Common myeloid progenitor, CD34-positive (primary cell): ENCODE measurements around the gene SERPINH1.
A peak's percentile ranks its signal among the peaks of the same experiment; 100 is the strongest.

Experiments
- CTCF ChIA-PET: fragments of 350-600 bp; sonication (Branson Sonifier 250); formaldehyde crosslinking; loops from one replicate; lab custom pipeline; 2021; ENCODE audit warnings: antibody characterized with exemption; lab: Charles Lee
- POLR2A ChIA-PET: fragments of 350-600 bp; sonication (Branson Sonifier 250); formaldehyde crosslinking; loops from one replicate; lab custom pipeline; 2021; ENCODE audit warnings: antibody characterized with exemption; lab: Charles Lee
- DNase-seq, 3 donors: peaks; one replicate each; pipeline versions ENCODE4 v3.0.0 to v3.0.0-alpha.2; 2013
- H3K27ac ChIP-seq, 2 experiments: 1 replicate in 1 of 2; 2 replicates in 1 of 2; pipeline ENCODE4 v1.7.0; 2013; ENCODE audit warnings: inconsistent platforms in 2 of 2, low read length in 2 of 2, mild to moderate bottlenecking in 2 of 2, low read depth in 1 of 2, moderate library complexity in 1 of 2; ENCODE audit not compliant: severe bottlenecking in 2 of 2, insufficient read depth in 1 of 2, poor library complexity in 1 of 2
- H3K27me3 ChIP-seq, 5 experiments: replicated peaks in 2 of 5; 1 replicate in 3 of 5; 2 replicates in 2 of 5; pipeline versions ENCODE4 v1.6.1 to v1.7.0; 2013; ENCODE audit warnings: low read length in 4 of 5, mild to moderate bottlenecking in 2 of 5, moderate library complexity in 2 of 5, inconsistent platforms in 1 of 5; ENCODE audit not compliant: insufficient read depth in 5 of 5, control insufficient read depth in 4 of 5
- H3K36me3 ChIP-seq, 4 experiments: 1 replicate in 2 of 4; 2 replicates in 2 of 4; pipeline versions ENCODE4 v1.6.1 to v1.7.0; 2013; ENCODE audit warnings: low read length in 3 of 4, control low read depth in 1 of 4, mild to moderate bottlenecking in 1 of 4; ENCODE audit not compliant: control insufficient read depth in 4 of 4, insufficient read depth in 4 of 4
- H3K4me1 ChIP-seq, 4 experiments: 1 replicate in 3 of 4; 2 replicates in 1 of 4; pipeline versions ENCODE4 v1.6.1 to v1.7.1; 2013; ENCODE audit warnings: low read length in 3 of 4, mild to moderate bottlenecking in 3 of 4, control low read depth in 1 of 4, inconsistent platforms in 1 of 4, moderate library complexity in 1 of 4; ENCODE audit not compliant: control insufficient read depth in 4 of 4, insufficient read depth in 4 of 4; ENCODE audit errors: control extremely low read depth in 1 of 4
- H3K4me3 ChIP-seq, 7 experiments: 1 replicate in 4 of 7; 2 replicates in 3 of 7; pipeline versions ENCODE4 v1.5.1 to v1.7.0; 2013; ENCODE audit warnings: mild to moderate bottlenecking in 7 of 7, low read length in 6 of 7, moderate library complexity in 6 of 7, inconsistent platforms in 2 of 7, low read depth in 2 of 7, control low read depth in 1 of 7; ENCODE audit not compliant: insufficient read depth in 4 of 7, control insufficient read depth in 1 of 7; ENCODE audit errors: extremely low read depth in 1 of 7
- H3K9me3 ChIP-seq, 5 experiments: 1 replicate in 4 of 5; 2 replicates in 1 of 5; pipeline versions ENCODE4 v1.6.1 to v1.7.1; 2013; ENCODE audit warnings: low read length in 4 of 5, mild to moderate bottlenecking in 2 of 5, inconsistent platforms in 1 of 5, low read depth in 1 of 5, moderate library complexity in 1 of 5; ENCODE audit not compliant: control insufficient read depth in 4 of 5, insufficient read depth in 2 of 5; ENCODE audit errors: control extremely low read depth in 1 of 5
- WGBS: methylation state at CpG from one replicate; pipeline ENCODE4 v1.1.5; 2013; ENCODE audit not compliant: insufficient coverage; 5-methylcytosine and 5-hydroxymethylcytosine counted together

Gene SERPINH1

DNA sequence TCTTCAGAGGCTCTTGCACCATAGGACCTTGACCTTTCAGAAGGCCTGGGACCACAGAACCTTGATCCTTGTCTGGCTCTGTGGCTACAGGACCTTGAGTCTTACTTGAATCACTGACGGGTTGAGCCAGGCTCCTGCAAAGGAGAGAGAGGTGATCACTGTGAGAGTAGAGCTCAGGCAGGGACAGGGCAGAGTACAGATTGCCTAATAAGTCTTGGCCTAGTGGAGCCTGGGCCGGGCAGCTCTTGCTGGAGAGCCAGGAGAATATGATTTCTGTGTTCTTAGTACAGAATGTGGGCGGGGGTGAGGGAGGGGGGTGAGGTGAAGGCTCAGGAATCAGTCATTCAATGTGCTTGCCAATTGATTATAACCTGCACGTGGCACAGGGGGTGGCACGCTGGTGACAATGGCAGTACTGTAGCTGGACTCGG is 26.0 kb downstream of the SERPINH1 start:
- Histone ChIP-seq H3K4me3 (no peak overlapping the region), H3K9me3 (no peaks in the 10 kb centered on the region), H3K36me3 (no peaks in the 10 kb centered on the region), H3K27ac (no peak overlapping the region), H3K4me1 (peaks cover 0 to 18% (median 10%) of the 10 kb centered on the region in 4 experiments), H3K27me3 (no peaks in the 10 kb centered on the region)
- POLR2A ChIA-PET, result interaction anchor here (0.6 kb wide), 1 partner anchor 31 kb away, joined by 4 read pairs; no protein-coding TSS in a partner anchor
- no peak for DNase-seq
- CTCF ChIA-PET, result interaction anchor here (2.4 kb wide), 1 partner anchor 11 kb away, joined by 14 read pairs; no protein-coding TSS in a partner anchor
- WGBS, result 98% methylated on average over 5 of the region's 6 CpGs

DNA sequence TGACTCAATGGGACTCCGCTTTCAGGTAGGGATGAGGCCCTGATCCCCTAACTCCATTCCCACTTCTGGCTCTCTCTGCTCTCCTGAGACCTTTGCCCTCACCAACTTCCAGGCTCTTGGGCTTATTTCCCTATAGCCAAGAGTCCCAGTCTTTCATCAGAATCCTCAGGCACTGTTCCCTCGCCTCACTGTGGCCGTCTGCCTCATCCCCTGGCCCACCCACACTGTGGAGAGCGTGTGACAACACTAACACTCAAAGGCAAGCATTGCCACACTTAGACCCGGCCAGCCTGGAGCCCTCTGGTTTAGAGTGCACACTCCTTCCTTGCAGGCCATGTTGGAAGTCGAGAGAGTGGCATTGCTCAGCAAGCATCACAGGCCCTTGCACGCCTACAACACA is 27.0 kb downstream of the SERPINH1 start:
- Histone ChIP-seq H3K4me1 (peaks cover 0 to 12% (median 3%) of the 10 kb centered on the region in 4 experiments), H3K4me3 (no peak overlapping the region), H3K27ac (no peak overlapping the region), H3K9me3 (no peaks in the 10 kb centered on the region), H3K36me3 (no peaks in the 10 kb centered on the region), H3K27me3 (no peaks in the 10 kb centered on the region)
- CTCF ChIA-PET, result interaction anchor here (2.4 kb wide), 1 partner anchor 10 kb away, joined by 14 read pairs; no protein-coding TSS in a partner anchor
- POLR2A ChIA-PET, result no interaction called here
- 94% methylated on average over 7 of the region's 7 CpGs for WGBS
- DNase-seq, result no peak

DNA sequence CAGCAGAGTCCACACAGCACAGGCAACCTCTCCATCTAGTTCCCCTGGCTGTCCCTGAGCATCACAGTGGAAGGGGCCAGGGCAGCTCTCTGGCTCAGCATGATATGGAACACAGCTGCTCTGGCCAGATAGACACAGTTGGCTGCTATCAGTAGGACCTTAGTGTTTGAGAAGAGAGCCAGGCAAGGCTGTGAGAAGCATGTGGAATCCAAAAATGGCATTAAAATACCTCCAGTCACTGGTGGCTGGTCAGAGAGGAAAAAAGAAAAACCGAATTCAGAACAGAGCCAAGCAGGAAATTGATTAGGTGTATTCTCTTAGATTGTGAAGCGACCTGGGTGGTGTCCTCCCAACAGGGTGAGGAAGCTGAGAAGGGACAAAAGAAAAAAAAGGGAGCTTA is 27.9 kb downstream of the SERPINH1 start:
- H3K4me1 ChIP-seq, result peaks cover 0 to 5% (median 1%) of the 10 kb centered on the region in 4 experiments
- peak overlapping the region in 1 of 2 experiments; percentile 34 for H3K27ac ChIP-seq
- no peak overlapping the region for H3K4me3 ChIP-seq
- peak; percentile 55 to 85 (median 68) for DNase-seq
- CTCF ChIA-PET, result interaction anchor here (0.9 to 2.4 kb wide), 2 partner anchors 9 to 145 kb away, joined by 3 to 14 read pairs; no protein-coding TSS in a partner anchor
- POLR2A ChIA-PET, result no interaction called here
- WGBS, result 85% methylated on average over 2 of the region's 2 CpGs
- no peaks in the 10 kb centered on the region for H3K27me3 ChIP-seq
- H3K36me3 ChIP-seq, result no peaks in the 10 kb centered on the region
- H3K9me3 ChIP-seq, result no peaks in the 10 kb centered on the region

DNA sequence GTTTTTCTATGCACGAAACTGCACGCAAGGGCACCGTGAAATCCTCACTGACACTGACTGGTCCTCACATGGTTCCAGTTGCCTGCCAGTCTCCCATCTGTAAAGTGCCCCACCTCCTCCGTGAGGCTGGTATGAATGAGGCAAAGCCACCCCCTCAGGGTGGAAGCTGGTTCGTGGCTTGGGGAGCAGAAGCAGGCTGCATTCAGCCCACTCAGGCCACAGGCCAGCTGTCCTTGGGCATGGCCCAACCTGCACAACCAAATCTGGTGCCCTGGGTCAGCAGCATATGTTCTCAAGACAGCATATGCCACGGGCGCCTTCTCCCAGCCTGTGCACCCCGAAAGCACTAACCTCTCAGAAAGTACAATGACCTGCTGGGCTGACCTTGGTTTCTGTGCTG is 29.3 kb downstream of the SERPINH1 start:
- peaks cover 0 to 8% (median 7%) of the 10 kb centered on the region in 4 experiments for H3K4me1 ChIP-seq
- no peak for DNase-seq
- no peaks in the 10 kb centered on the region for H3K9me3 ChIP-seq
- H3K4me3 ChIP-seq, result no peak overlapping the region
- no peaks in the 10 kb centered on the region for H3K27me3 ChIP-seq
- H3K27ac ChIP-seq, result no peak overlapping the region
- ChIA-PET CTCF (interaction anchor here (1.6 kb wide), 1 partner anchor 10 kb away, joined by 4 read pairs; no protein-coding TSS in a partner anchor), POLR2A (interaction anchor here (1.1 kb wide), 1 partner anchor 8 kb away, joined by 5 read pairs; no protein-coding TSS in a partner anchor)
- WGBS, result 94% methylated on average over 5 of the region's 8 CpGs
- H3K36me3 ChIP-seq, result no peaks in the 10 kb centered on the region

DNA sequence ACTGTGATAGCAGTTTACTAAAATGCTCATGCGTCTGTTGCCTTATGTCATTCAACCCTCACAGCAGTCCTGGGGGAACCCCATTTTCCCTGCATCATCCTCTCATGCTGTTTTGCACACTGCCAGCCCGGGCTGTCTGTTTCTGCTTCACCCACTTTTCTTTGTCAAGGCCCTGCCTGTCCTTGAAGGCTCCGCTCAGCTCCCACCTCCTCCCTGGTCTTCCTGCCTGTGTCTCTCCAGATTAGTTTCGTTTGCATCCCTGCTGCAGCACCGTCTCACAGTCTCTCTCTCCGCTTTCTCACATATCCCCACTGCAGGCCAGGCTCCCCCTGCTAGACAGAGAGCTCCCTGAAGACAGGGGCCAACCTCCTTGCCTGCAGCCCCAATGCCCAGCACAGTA is 29.9 kb downstream of the SERPINH1 start:
- POLR2A ChIA-PET, result interaction anchor here (1.1 kb wide), 1 partner anchor 8 kb away, joined by 5 read pairs; no protein-coding TSS in a partner anchor
- 89% methylated on average over 6 of the region's 6 CpGs for WGBS
- CTCF ChIA-PET, result interaction anchor here (1.6 kb wide), 1 partner anchor 9 kb away, joined by 4 read pairs; no protein-coding TSS in a partner anchor
- Histone ChIP-seq H3K27me3 (no peaks in the 10 kb centered on the region), H3K4me1 (peaks cover 0 to 8% (median 7%) of the 10 kb centered on the region in 4 experiments), H3K36me3 (no peaks in the 10 kb centered on the region), H3K9me3 (no peaks in the 10 kb centered on the region), H3K27ac (no peak overlapping the region), H3K4me3 (no peak overlapping the region)
- no peak for DNase-seq

DNA sequence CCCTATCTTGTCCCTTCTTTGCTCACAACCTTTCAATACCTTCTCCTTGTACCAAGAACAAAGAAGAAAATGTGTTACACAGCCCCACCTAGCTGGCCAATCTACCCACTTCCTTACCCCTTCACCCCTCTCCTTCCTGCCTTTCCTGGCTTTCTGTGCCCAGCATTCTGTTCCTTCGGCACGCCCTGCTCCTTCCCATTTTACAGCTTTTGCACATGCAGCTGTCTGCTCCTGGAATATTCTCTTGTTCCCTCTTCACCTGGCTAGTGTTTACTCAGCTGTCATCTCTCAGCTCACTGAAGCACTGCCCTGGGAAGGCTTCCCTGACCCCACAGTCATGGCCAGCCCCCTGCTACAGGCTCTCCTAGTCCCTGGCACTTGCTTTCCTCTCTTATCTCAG is 30.7 kb downstream of the SERPINH1 start:
- WGBS, result 45% methylated on average over 2 of the region's 2 CpGs
- peak in 1 of 3 donors; percentile 17 for DNase-seq
- ChIA-PET POLR2A (interaction anchor here (1.1 kb wide), 1 partner anchor 9 kb away, joined by 5 read pairs; no protein-coding TSS in a partner anchor), CTCF (no interaction called here)
- no peak overlapping the region for H3K4me3 ChIP-seq
- no peak overlapping the region for H3K27ac ChIP-seq
- no peaks in the 10 kb centered on the region for H3K27me3 ChIP-seq
- H3K9me3 ChIP-seq, result no peaks in the 10 kb centered on the region
- H3K4me1 ChIP-seq, result peaks cover 0 to 8% (median 7%) of the 10 kb centered on the region in 4 experiments
- H3K36me3 ChIP-seq, result no peaks in the 10 kb centered on the region

DNA sequence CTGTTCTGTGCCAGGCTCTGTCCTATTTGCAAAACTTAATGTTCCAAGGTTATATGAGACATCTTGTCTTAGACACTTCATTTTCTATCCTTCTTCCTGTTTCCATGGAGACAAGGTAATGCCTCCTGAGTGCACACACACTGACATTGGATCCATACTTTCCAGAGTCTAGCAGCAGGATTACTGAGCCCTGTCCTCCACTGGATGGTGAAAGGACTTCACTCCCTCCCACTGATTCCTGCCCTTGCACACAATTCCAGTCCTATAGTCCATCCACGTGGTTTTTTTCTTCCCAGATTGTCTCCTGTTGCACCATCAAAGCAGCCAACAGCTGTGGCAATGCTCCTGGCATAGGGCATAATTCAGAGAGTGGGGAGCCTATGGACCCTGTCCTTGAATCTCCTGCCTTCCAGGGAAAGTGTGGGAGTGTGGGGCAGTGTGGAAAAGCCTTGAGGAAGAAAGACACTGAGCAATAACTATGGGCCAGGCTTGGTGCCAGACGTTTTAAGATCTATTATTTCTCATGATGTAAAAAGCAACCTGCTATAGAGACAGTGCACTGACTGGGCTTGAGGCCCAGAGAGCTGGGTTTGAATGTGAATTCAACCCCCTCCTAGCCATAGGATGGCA is 31.3 kb downstream of the SERPINH1 start:
- CTCF ChIA-PET, result interaction anchor here (1.0 to 2.1 kb wide), 2 partner anchors 9 to 20 kb away, joined by 3 to 4 read pairs; no protein-coding TSS in a partner anchor
- WGBS, result 94% methylated on average over 2 of the region's 2 CpGs
- Histone ChIP-seq H3K27ac (no peak overlapping the region), H3K4me1 (peaks cover 0 to 8% (median 7%) of the 10 kb centered on the region in 4 experiments), H3K9me3 (no peaks in the 10 kb centered on the region), H3K36me3 (no peaks in the 10 kb centered on the region), H3K27me3 (no peaks in the 10 kb centered on the region), H3K4me3 (no peak overlapping the region)
- POLR2A ChIA-PET, result no interaction called here
- DNase-seq, result no peak
